PFSK-1 (cell line): ENCODE measurements around the gene TNPO3.

Experiments
- POLR2AphosphoS5 ChIP-seq: IDR thresholded peaks from 2 replicates; pipeline ENCODE4 v1.6.1; 2012; ENCODE audit warnings: low read depth, mild to moderate bottlenecking, control low read depth, low read length, moderate library complexity
- REST ChIP-seq, 2 experiments: IDR thresholded peaks; 2 replicates each; pipeline versions ENCODE4 v1.6.1 to v1.8.0; 2011 to 2012; ENCODE audit warnings: low read depth in 2 of 2, low read length in 2 of 2, control low read depth in 1 of 2, inconsistent platforms in 1 of 2, mild to moderate bottlenecking in 1 of 2, moderate library complexity in 1 of 2; ENCODE audit not compliant: insufficient read depth in 1 of 2
- SIN3A ChIP-seq: IDR thresholded peaks from 2 replicates; pipeline ENCODE4 v1.6.1; 2012; ENCODE audit warnings: mild to moderate bottlenecking, low read length, moderate library complexity, borderline replicate concordance; ENCODE audit not compliant: insufficient read depth
- TAF1 ChIP-seq: IDR thresholded peaks from 2 replicates; pipeline ENCODE4 v1.6.1; 2012; ENCODE audit warnings: low read length, control low read depth, borderline replicate concordance; ENCODE audit not compliant: insufficient read depth

- TF ChIP-seq POLR2AphosphoS5 (no peak), TAF1 (no peak), SIN3A (no peak), REST (IDR thresholded peaks at IDR 0.05; ENCODE audit: insufficient read depth in 1 of 2, low read depth in 2 of 2, low read length in 2 of 2) (no peak)
These were observed 139.6 kb downstream of the TNPO3 start for GRCh38 chr7:128915271-128915819.
